Measurements from ENCODE around the gene BIN1.

The BIN1 gene

DNA sequence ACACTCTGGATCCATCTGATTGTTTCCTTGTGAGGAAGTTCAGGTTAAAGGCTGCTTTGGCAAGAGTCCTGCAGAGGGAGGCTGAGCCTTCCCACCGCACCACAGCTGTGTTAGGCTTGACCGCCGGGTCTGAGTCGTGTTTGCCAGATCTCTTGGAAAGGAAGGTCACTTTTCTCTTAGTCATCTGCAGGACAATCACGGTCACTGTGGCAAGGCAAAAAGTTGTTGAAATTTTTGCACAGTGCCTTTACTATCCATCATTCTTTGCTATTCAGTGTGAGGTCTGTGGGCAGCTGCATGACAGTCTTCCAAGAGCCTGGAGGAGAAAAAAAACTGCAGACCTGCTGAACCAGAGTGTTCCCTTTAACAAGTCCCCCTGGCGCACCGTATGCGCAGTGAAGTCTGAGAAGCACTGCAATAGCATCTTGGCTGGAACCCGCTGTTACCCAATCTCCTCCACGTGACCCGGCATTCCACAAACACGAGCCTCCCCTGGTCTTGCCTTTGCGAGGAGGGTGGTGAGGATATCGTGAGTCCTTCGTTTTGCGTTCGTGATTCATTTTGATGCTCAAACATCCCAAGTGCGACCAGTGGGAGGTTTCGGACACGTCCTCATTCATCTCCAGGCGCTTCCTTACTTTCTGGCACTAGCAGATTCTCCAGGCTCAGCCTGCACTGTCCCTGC is 23.0 kb downstream of the BIN1 start:
- no peak overlapping the region for H3K4me3 ChIP-seq (replicated peaks in 1 of 2; ENCODE audit: low read depth in 2 of 2, low read length in 2 of 2)

GRCh38 chr2:127082974-127083373 is 24.0 kb downstream of the BIN1 start:
- H3K4me3 ChIP-seq (replicated peaks in 1 of 2; ENCODE audit: low read depth in 2 of 2, low read length in 2 of 2) = no peak overlapping the region
- TF ChIP-seq, protein P1, sequence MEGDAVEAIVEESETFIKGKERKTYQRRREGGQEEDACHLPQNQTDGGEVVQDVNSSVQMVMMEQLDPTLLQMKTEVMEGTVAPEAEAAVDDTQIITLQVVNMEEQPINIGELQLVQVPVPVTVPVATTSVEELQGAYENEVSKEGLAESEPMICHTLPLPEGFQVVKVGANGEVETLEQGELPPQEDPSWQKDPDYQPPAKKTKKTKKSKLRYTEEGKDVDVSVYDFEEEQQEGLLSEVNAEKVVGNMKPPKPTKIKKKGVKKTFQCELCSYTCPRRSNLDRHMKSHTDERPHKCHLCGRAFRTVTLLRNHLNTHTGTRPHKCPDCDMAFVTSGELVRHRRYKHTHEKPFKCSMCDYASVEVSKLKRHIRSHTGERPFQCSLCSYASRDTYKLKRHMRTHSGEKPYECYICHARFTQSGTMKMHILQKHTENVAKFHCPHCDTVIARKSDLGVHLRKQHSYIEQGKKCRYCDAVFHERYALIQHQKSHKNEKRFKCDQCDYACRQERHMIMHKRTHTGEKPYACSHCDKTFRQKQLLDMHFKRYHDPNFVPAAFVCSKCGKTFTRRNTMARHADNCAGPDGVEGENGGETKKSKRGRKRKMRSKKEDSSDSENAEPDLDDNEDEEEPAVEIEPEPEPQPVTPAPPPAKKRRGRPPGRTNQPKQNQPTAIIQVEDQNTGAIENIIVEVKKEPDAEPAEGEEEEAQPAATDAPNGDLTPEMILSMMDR (IDR thresholded peaks at IDR 0.05; ENCODE audit: low read depth, low read length) = no peak
- peak; percentile 44 to 71 for DNase-seq (ENCODE audit: low read depth in 2 of 2)

More for the DNA sequence above, 23.0 kb downstream of the BIN1 start:
- TF ChIP-seq, protein P1 (IDR thresholded peaks at IDR 0.05; ENCODE audit: low read depth, low read length) = peak; percentile 7
- peak; percentile 93 to 97 for DNase-seq (ENCODE audit: low read depth in 2 of 2)

DNA sequence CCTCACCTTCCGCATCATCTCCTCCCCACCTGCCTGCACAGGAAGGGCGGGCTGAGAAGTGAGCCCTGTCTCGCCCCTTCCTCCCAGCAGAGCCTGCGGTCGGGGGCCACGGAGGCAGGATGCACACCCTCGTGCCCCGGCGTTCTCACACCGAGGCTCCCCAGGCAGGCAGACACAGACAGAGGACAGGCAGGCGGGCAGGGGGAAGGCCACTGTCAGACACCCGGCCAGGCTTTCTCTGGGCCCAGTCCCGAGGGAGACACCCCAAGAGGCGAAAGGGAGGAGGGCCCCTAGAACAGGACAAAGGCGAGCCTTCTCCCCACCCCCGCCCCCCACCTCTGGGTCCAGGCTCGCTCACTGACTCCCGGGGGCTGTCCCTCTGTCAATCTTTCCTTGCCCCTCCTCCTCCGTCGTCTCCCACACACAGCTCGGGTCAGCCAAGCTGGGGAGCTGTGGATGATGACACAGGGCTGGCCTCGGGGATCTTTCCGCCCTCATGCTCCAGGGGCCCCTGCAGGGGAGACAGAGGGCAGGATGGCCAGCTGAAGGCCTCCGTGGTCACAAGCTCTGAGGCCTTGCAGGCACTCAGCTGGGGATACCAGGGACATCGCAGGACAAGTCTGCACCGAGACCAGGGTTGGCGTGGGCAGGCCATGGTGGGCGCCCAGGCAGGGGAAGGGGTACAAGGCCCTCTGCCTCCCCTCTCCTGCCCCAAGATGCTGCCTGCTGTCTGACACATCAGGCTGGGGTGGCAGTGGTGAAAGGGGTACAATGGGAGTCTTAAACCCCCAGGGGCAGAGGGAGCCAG is 24.9 kb downstream of the BIN1 start:
- peak in 1 of 2 donors; percentile 61 for DNase-seq (ENCODE audit: low read depth in 2 of 2)
- TF ChIP-seq, protein P1 (IDR thresholded peaks at IDR 0.05; ENCODE audit: low read depth, low read length) = no peak
- H3K4me3 ChIP-seq (replicated peaks in 1 of 2; ENCODE audit: low read depth in 2 of 2, low read length in 2 of 2) = no peak overlapping the region

- peak in 1 of 2 donors; percentile 41 for DNase-seq (ENCODE audit: low read depth in 2 of 2)
- TF ChIP-seq, protein P1 (IDR thresholded peaks at IDR 0.05; ENCODE audit: low read depth, low read length) = no peak
- no peak overlapping the region for H3K4me3 ChIP-seq (replicated peaks in 1 of 2; ENCODE audit: low read depth in 2 of 2, low read length in 2 of 2)
Observed at GRCh38 chr2:127080938-127081755, 25.8 kb downstream of the BIN1 start.

DNA sequence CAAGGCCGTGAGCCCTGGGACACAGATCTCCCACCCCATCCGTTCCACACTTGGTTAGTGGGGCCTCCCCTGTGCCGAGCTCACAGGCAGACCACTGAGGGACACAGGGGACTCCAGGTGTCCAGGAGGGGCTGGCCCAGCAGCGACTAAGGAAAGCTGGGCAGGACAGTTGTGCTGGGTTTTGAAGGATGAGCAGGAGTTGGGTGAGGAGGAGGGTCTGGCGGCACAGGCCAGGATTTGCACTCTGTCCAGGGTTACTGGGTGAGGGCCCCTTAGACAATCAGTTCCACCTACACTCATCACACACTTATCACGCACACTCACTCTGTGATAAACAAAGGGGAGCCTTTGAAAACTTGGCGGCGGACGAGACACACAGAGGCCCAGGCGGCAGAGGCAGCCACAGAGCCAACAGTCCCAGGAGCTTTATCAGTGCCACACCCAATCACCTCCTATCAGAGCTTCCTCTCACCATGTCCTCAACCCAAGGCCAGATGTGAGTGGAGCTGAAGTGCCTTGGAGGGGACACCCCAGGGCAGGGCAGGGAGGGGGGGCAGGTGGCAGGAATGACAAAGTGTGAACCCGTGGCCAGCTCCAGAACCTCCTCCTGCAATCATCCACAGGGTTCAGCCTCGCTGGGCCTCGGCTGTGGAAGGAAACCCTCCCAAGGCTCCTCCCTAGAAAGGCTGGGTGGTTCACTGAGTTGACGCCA is 26.6 kb downstream of the BIN1 start:
- H3K4me3 ChIP-seq (replicated peaks in 1 of 2; ENCODE audit: low read depth in 2 of 2, low read length in 2 of 2) = no peak overlapping the region

More for the DNA sequence above, 26.6 kb downstream of the BIN1 start:
- DNase-seq (ENCODE audit: low read depth in 2 of 2) = no peak
- TF ChIP-seq, protein P1 (IDR thresholded peaks at IDR 0.05; ENCODE audit: low read depth, low read length) = no peak

All from cardiac fibroblast (primary cell).